Muscle layer of colon (tissue), 2 donors: ENCODE measurements around the gene DBH.

ENCODE experiments used
- H3K27ac ChIP-seq: one replicate; pipeline ENCODE4 v1.7.0; 2013; ENCODE audit warnings: low read depth, mild to moderate bottlenecking, low read length, moderate library complexity
- H3K27me3 ChIP-seq, 2 donors: one replicate each; pipeline ENCODE4 v1.7.0; 2013; ENCODE audit warnings: low read length in 2 of 2, mild to moderate bottlenecking in 2 of 2; ENCODE audit not compliant: insufficient read depth in 2 of 2, control insufficient read depth in 1 of 2
- H3K36me3 ChIP-seq: one replicate; pipeline ENCODE4 v1.7.0; 2013; ENCODE audit warnings: mild to moderate bottlenecking, low read length; ENCODE audit not compliant: insufficient read depth
- H3K4me1 ChIP-seq: one replicate; pipeline ENCODE4 v1.7.0; 2013; ENCODE audit warnings: mild to moderate bottlenecking, low read length; ENCODE audit not compliant: insufficient read depth
- H3K4me3 ChIP-seq, 2 donors: one replicate each; pipeline ENCODE4 v1.7.0; 2013; ENCODE audit warnings: low read length in 2 of 2, low read depth in 1 of 2, mild to moderate bottlenecking in 1 of 2, moderate library complexity in 1 of 2
- H3K9ac ChIP-seq: one replicate; pipeline ENCODE4 v1.7.0; 2013; ENCODE audit warnings: low read length
- H3K9me3 ChIP-seq: one replicate; pipeline ENCODE4 v1.7.0; 2013; ENCODE audit warnings: mild to moderate bottlenecking, low read length
- donor health status: abdominal sarcoma.
- donor health status: Adenocarcinoma of cecum.

Gene DBH

GRCh38 chr9:133605856-133606707, 30.1 kb upstream of the DBH start:
- no peak overlapping the region for H3K4me3 ChIP-seq
- H3K4me1 ChIP-seq, result no peaks in the 10 kb centered on the region
- H3K9ac ChIP-seq, result no peak overlapping the region
- no peak overlapping the region for H3K27ac ChIP-seq
- H3K36me3 ChIP-seq, result no peaks in the 10 kb centered on the region
- H3K9me3 ChIP-seq, result no peaks in the 10 kb centered on the region
- peaks cover 23 to 49% of the 10 kb centered on the region in 2 donors for H3K27me3 ChIP-seq

GRCh38 chr9:133606708-133607025, 29.5 kb upstream of the DBH start:
- Histone ChIP-seq H3K9ac (no peak overlapping the region), H3K27me3 (peaks cover 24 to 51% of the 10 kb centered on the region in 2 donors), H3K9me3 (no peaks in the 10 kb centered on the region), H3K4me3 (no peak overlapping the region), H3K36me3 (no peaks in the 10 kb centered on the region), H3K4me1 (no peaks in the 10 kb centered on the region), H3K27ac (no peak overlapping the region)

GRCh38 chr9:133607381-133607780, 28.8 kb upstream of the DBH start:
- Histone ChIP-seq H3K27me3 (peaks cover 24 to 51% of the 10 kb centered on the region in 2 donors), H3K4me1 (no peaks in the 10 kb centered on the region), H3K4me3 (no peak overlapping the region), H3K9ac (no peak overlapping the region), H3K36me3 (no peaks in the 10 kb centered on the region), H3K9me3 (no peaks in the 10 kb centered on the region), H3K27ac (no peak overlapping the region)

- Histone ChIP-seq H3K27me3 (peaks cover 24 to 51% of the 10 kb centered on the region in 2 donors), H3K4me1 (no peaks in the 10 kb centered on the region), H3K9ac (no peak overlapping the region), H3K36me3 (no peaks in the 10 kb centered on the region), H3K9me3 (no peaks in the 10 kb centered on the region), H3K4me3 (no peak overlapping the region), H3K27ac (no peak overlapping the region)
Observed at GRCh38 chr9:133607976-133608375, 28.2 kb upstream of the DBH start.

- Histone ChIP-seq H3K4me3 (no peak overlapping the region), H3K9ac (no peak overlapping the region), H3K36me3 (no peaks in the 10 kb centered on the region), H3K27me3 (peaks cover 24 to 51% of the 10 kb centered on the region in 2 donors), H3K27ac (no peak overlapping the region), H3K9me3 (no peaks in the 10 kb centered on the region), H3K4me1 (no peaks in the 10 kb centered on the region)
Observed at GRCh38 chr9:133608382-133608781, 27.8 kb upstream of the DBH start.

- Histone ChIP-seq H3K9ac (no peak overlapping the region), H3K4me1 (no peaks in the 10 kb centered on the region), H3K9me3 (no peaks in the 10 kb centered on the region)
Observed at GRCh38 chr9:133608889-133609288, 27.3 kb upstream of the DBH start.

GRCh38 chr9:133609311-133610098, 26.7 kb upstream of the DBH start, which contains the start of gene FAM163B:
Gene FAM163B, minus strand, starts transcription at chr9:133609389. Its CDS starts 29,166 bp downstream, at chr9:133580223.
- Histone ChIP-seq H3K27ac (no peak within 1 kb of the TSS), H3K4me3 (no peak within 1 kb of the TSS), H3K4me1 (no peaks in the 10 kb centered on the region), H3K9me3 (no peaks in the 10 kb centered on the region), H3K9ac (no peak within 1 kb of the TSS), H3K36me3 (no peaks in the 10 kb centered on the region), H3K27me3 (peaks cover 24 to 45% of the 10 kb centered on the region in 2 donors)

More at GRCh38 chr9:133608889-133609288, 27.3 kb upstream of the DBH start:
- Histone ChIP-seq H3K27me3 (peaks cover 24 to 51% of the 10 kb centered on the region in 2 donors), H3K4me3 (no peak overlapping the region), H3K27ac (no peak overlapping the region), H3K36me3 (no peaks in the 10 kb centered on the region)

GRCh38 chr9:133610845-133611244, 25.3 kb upstream of the DBH start:
- no peaks in the 10 kb centered on the region for H3K4me1 ChIP-seq
- no peak overlapping the region for H3K27ac ChIP-seq
- no peak overlapping the region for H3K9ac ChIP-seq
- peaks cover 24 to 43% of the 10 kb centered on the region in 2 donors for H3K27me3 ChIP-seq
- no peaks in the 10 kb centered on the region for H3K36me3 ChIP-seq
- H3K9me3 ChIP-seq, result no peaks in the 10 kb centered on the region
- no peak overlapping the region for H3K4me3 ChIP-seq

GRCh38 chr9:133612051-133612450, 24.1 kb upstream of the DBH start:
- Histone ChIP-seq H3K4me1 (no peaks in the 10 kb centered on the region), H3K27me3 (peaks cover 23 to 36% of the 10 kb centered on the region in 2 donors)

GRCh38 chr9:133612816-133613215, 23.3 kb upstream of the DBH start:
- Histone ChIP-seq H3K9ac (no peak overlapping the region), H3K4me3 (no peak overlapping the region), H3K4me1 (no peaks in the 10 kb centered on the region), H3K27me3 (peaks cover 19 to 28% of the 10 kb centered on the region in 2 donors), H3K27ac (no peak overlapping the region), H3K9me3 (no peaks in the 10 kb centered on the region), H3K36me3 (no peaks in the 10 kb centered on the region)

More at GRCh38 chr9:133612051-133612450, 24.1 kb upstream of the DBH start:
- H3K9ac ChIP-seq, result no peak overlapping the region
- no peak overlapping the region for H3K4me3 ChIP-seq
- H3K27ac ChIP-seq, result no peak overlapping the region
- no peaks in the 10 kb centered on the region for H3K36me3 ChIP-seq
- no peaks in the 10 kb centered on the region for H3K9me3 ChIP-seq

GRCh38 chr9:133613432-133613831, 22.7 kb upstream of the DBH start:
- Histone ChIP-seq H3K4me1 (no peaks in the 10 kb centered on the region), H3K36me3 (no peaks in the 10 kb centered on the region), H3K9ac (no peak overlapping the region), H3K27ac (no peak overlapping the region), H3K9me3 (no peaks in the 10 kb centered on the region), H3K27me3 (peaks cover 16 to 27% of the 10 kb centered on the region in 2 donors), H3K4me3 (no peak overlapping the region)
